Trophoblast cell (in vitro differentiated cells and primary cell): ENCODE data around the gene GALNT9.

ENCODE experiments used
- DNase-seq, 2 donors: peaks; one replicate each; pipeline ENCODE4 v3.0.0-alpha.2; 2016
- H2AFZ ChIP-seq: 2 replicates; pipeline ENCODE4 v1.6.1; 2013; ENCODE audit warnings: low read length, moderate library complexity, mild to moderate bottlenecking; ENCODE audit not compliant: insufficient read depth, poor library complexity
- H2AK5ac ChIP-seq: 2 replicates; pipeline ENCODE4 v1.6.1; 2013; ENCODE audit warnings: mild to moderate bottlenecking, low read length
- H2BK120ac ChIP-seq: 2 replicates; pipeline ENCODE4 v1.6.1; 2013; ENCODE audit warnings: low read length, mild to moderate bottlenecking, moderate library complexity; ENCODE audit not compliant: insufficient read depth, poor library complexity
- H2BK12ac ChIP-seq: 2 replicates; pipeline ENCODE4 v1.6.1; 2013; ENCODE audit warnings: mild to moderate bottlenecking, low read length, moderate library complexity
- H2BK5ac ChIP-seq: 2 replicates; pipeline ENCODE4 v1.6.1; 2013; ENCODE audit warnings: low read length, low read depth, moderate library complexity, mild to moderate bottlenecking; ENCODE audit not compliant: poor library complexity
- H3K14ac ChIP-seq: 2 replicates; pipeline ENCODE4 v1.6.1; 2013; ENCODE audit warnings: mild to moderate bottlenecking, low read length
- H3K18ac ChIP-seq: 2 replicates; pipeline ENCODE4 v1.6.1; 2013; ENCODE audit warnings: mild to moderate bottlenecking, low read length
- H3K23ac ChIP-seq: 2 replicates; pipeline ENCODE4 v1.6.1; 2013; ENCODE audit warnings: low read length
- H3K27ac ChIP-seq: 2 replicates; pipeline ENCODE4 v1.5.1; 2013; ENCODE audit warnings: low read depth, mild to moderate bottlenecking, inconsistent platforms, low read length, moderate library complexity
- H3K27me3 ChIP-seq: 2 replicates; pipeline ENCODE4 v1.6.1; 2013; ENCODE audit warnings: inconsistent platforms, mild to moderate bottlenecking, low read length, moderate library complexity; ENCODE audit not compliant: insufficient read depth
- H3K36me3 ChIP-seq, 2 experiments: 1 replicate in 1 of 2; 2 replicates in 1 of 2; pipeline ENCODE4 v1.6.1; 2013; ENCODE audit warnings: low read length in 2 of 2, mild to moderate bottlenecking in 2 of 2, moderate library complexity in 1 of 2; ENCODE audit not compliant: insufficient read depth in 2 of 2, control insufficient read depth in 1 of 2
- H3K4ac ChIP-seq: 2 replicates; pipeline ENCODE4 v1.6.1; 2013; ENCODE audit warnings: low read depth, mild to moderate bottlenecking, low read length, moderate library complexity
- H3K4me1 ChIP-seq, 2 experiments: 1 replicate in 1 of 2; 2 replicates in 1 of 2; pipeline ENCODE4 v1.6.1; 2013; ENCODE audit warnings: low read length in 2 of 2, mild to moderate bottlenecking in 2 of 2, moderate library complexity in 1 of 2; ENCODE audit not compliant: insufficient read depth in 2 of 2, control insufficient read depth in 1 of 2
- H3K4me2 ChIP-seq: 2 replicates; pipeline ENCODE4 v1.6.1; 2013; ENCODE audit warnings: inconsistent platforms, mild to moderate bottlenecking, low read length, moderate library complexity
- H3K4me3 ChIP-seq: 2 replicates; pipeline ENCODE4 v1.5.1; 2013; ENCODE audit warnings: mild to moderate bottlenecking, low read depth, low read length, inconsistent platforms
- H3K79me1 ChIP-seq: one replicate; pipeline ENCODE4 v1.6.1; 2013; ENCODE audit warnings: low read length
- H3K79me2 ChIP-seq: 2 replicates; pipeline ENCODE4 v1.6.1; 2013; ENCODE audit warnings: low read length, mild to moderate bottlenecking; ENCODE audit not compliant: control insufficient read depth, insufficient read depth, poor library complexity
- H3K9ac ChIP-seq: 2 replicates; pipeline ENCODE4 v1.6.1; 2013; ENCODE audit warnings: mild to moderate bottlenecking, low read length
- H3K9me3 ChIP-seq: 2 replicates; pipeline ENCODE4 v1.6.1; 2013; ENCODE audit warnings: low read depth, mild to moderate bottlenecking, control low read depth, inconsistent platforms, low read length; ENCODE audit not compliant: insufficient read depth
- H4K12ac ChIP-seq: 2 replicates; pipeline ENCODE4 v1.6.1; 2013; ENCODE audit warnings: low read depth, mild to moderate bottlenecking, low read length, moderate library complexity
- H4K8ac ChIP-seq: 2 replicates; pipeline ENCODE4 v1.6.1; 2013; ENCODE audit warnings: low read depth, mild to moderate bottlenecking, low read length, moderate library complexity
- H4K91ac ChIP-seq: one replicate; pipeline ENCODE4 v1.6.1; 2013; ENCODE audit warnings: low read depth, mild to moderate bottlenecking, low read length, moderate library complexity
- WGBS: extraction: QIAGEN DNeasy Blood & Tissue Kit; methylation state at CpG from one replicate; pipeline ENCODE4 v1.1.7; 2013; ENCODE audit warnings: missing lambda C conversion rate; ENCODE audit not compliant: insufficient read length, insufficient coverage; ENCODE audit errors: extremely low coverage; 5-methylcytosine and 5-hydroxymethylcytosine counted together

GALNT9 gene

GRCh38 chr12:132161796-132162507 lies 167.4 kb downstream of the GALNT9 start:
- no peak overlapping the region for H4K12ac ChIP-seq
- no peak overlapping the region for H2BK120ac ChIP-seq
- H4K91ac ChIP-seq = no peak overlapping the region
- peaks cover 13% of the 10 kb centered on the region for H3K9me3 ChIP-seq
- no peaks in the 10 kb centered on the region for H3K4me1 ChIP-seq
- DNase-seq = no peak
- no peaks in the 10 kb centered on the region for H3K27me3 ChIP-seq
- H3K4me2 ChIP-seq = no peak overlapping the region
- H4K8ac ChIP-seq = no peak overlapping the region
- H3K27ac ChIP-seq = no peak overlapping the region
- H2AFZ ChIP-seq = no peak overlapping the region
- H3K23ac ChIP-seq = no peak overlapping the region
- no peak overlapping the region for H3K14ac ChIP-seq
- H2AK5ac ChIP-seq = no peak overlapping the region
- WGBS = no CpG with 5 or more reads among the region's 17 CpGs
- peaks cover 0 to 12% of the 10 kb centered on the region in 2 experiments for H3K36me3 ChIP-seq
- no peaks in the 10 kb centered on the region for H3K79me1 ChIP-seq
- H3K79me2 ChIP-seq = no peaks in the 10 kb centered on the region
- H2BK12ac ChIP-seq = no peak overlapping the region
- H2BK5ac ChIP-seq = no peak overlapping the region
- no peak overlapping the region for H3K9ac ChIP-seq
- H3K18ac ChIP-seq = no peak overlapping the region
- no peak overlapping the region for H3K4me3 ChIP-seq
- no peak overlapping the region for H3K4ac ChIP-seq

- Histone ChIP-seq H3K4me2 (no peak overlapping the region), H3K36me3 (peaks cover 3 to 20% of the 10 kb centered on the region in 2 experiments), H4K12ac (no peak overlapping the region), H4K91ac (no peak overlapping the region), H3K4ac (no peak overlapping the region), H3K27ac (no peak overlapping the region), H3K4me1 (no peaks in the 10 kb centered on the region), H4K8ac (no peak overlapping the region), H2BK120ac (no peak overlapping the region), H3K79me2 (no peaks in the 10 kb centered on the region), H3K9me3 (peaks cover 21% of the 10 kb centered on the region), H2BK5ac (no peak overlapping the region), H2AFZ (no peak overlapping the region), H3K9ac (no peak overlapping the region), H3K18ac (no peak overlapping the region), H3K27me3 (no peaks in the 10 kb centered on the region), H3K23ac (no peak overlapping the region), H3K4me3 (peak overlapping the region; percentile 32), H3K79me1 (no peaks in the 10 kb centered on the region), H2BK12ac (no peak overlapping the region), H3K14ac (no peak overlapping the region), H2AK5ac (no peak overlapping the region)
- no peak for DNase-seq
- WGBS = no CpG with 5 or more reads among the region's 14 CpGs
These were observed 168.2 kb downstream of the GALNT9 start for GRCh38 chr12:132161036-132161781.

GRCh38 chr12:132160601-132161035 lies 168.8 kb downstream of the GALNT9 start:
- Histone ChIP-seq H4K12ac (no peak overlapping the region), H3K4me2 (no peak overlapping the region), H3K4me3 (no peak overlapping the region), H3K36me3 (peaks cover 3 to 25% of the 10 kb centered on the region in 2 experiments), H3K14ac (no peak overlapping the region), H3K9me3 (peaks cover 24% of the 10 kb centered on the region), H2BK5ac (no peak overlapping the region), H4K8ac (no peak overlapping the region), H3K79me2 (no peaks in the 10 kb centered on the region), H3K4me1 (no peaks in the 10 kb centered on the region), H2AFZ (no peak overlapping the region), H3K23ac (no peak overlapping the region), H3K18ac (no peak overlapping the region), H3K27me3 (no peaks in the 10 kb centered on the region), H3K4ac (no peak overlapping the region), H2BK12ac (no peak overlapping the region), H3K79me1 (no peaks in the 10 kb centered on the region), H2BK120ac (no peak overlapping the region), H3K9ac (no peak overlapping the region), H4K91ac (no peak overlapping the region), H3K27ac (no peak overlapping the region), H2AK5ac (no peak overlapping the region)
- no peak for DNase-seq
- no CpG with 5 or more reads among the region's 15 CpGs for WGBS

- Histone ChIP-seq H3K79me2 (no peaks in the 10 kb centered on the region), H4K91ac (no peak overlapping the region)
- no CpG with 5 or more reads among the region's 16 CpGs for WGBS
These were observed 169.4 kb downstream of the GALNT9 start for GRCh38 chr12:132160016-132160415.

More at GRCh38 chr12:132160016-132160415, 169.4 kb downstream of the GALNT9 start:
- Histone ChIP-seq H3K9ac (no peak overlapping the region), H3K23ac (no peak overlapping the region), H3K79me1 (no peaks in the 10 kb centered on the region), H2BK12ac (no peak overlapping the region), H2AK5ac (no peak overlapping the region), H3K18ac (no peak overlapping the region), H3K27me3 (no peaks in the 10 kb centered on the region), H3K4me2 (no peak overlapping the region), H2AFZ (no peak overlapping the region), H2BK120ac (no peak overlapping the region), H3K4me3 (no peak overlapping the region), H3K14ac (no peak overlapping the region), H3K4ac (no peak overlapping the region), H3K27ac (no peak overlapping the region), H2BK5ac (no peak overlapping the region), H3K4me1 (no peaks in the 10 kb centered on the region), H3K36me3 (peaks cover 3 to 28% of the 10 kb centered on the region in 2 experiments), H4K12ac (no peak overlapping the region), H3K9me3 (peaks cover 28% of the 10 kb centered on the region), H4K8ac (no peak overlapping the region)
- DNase-seq = no peak
